NB4 (cell line): ENCODE results near the gene WDR31.

Source experiments
- POLR2A ChIP-seq: IDR thresholded peaks from 2 replicates; pipeline ENCODE4 v1.6.1; 2011; ENCODE audit warnings: mild to moderate bottlenecking; ENCODE audit not compliant: insufficient read length; ENCODE audit errors: extremely low read depth
- TF ChIP-seq, protein P1 (sequence below): IDR thresholded peaks from one replicate; pipeline ENCODE4 v1.5.1; 2012; ENCODE audit warnings: low read depth, low read length
- TF ChIP-seq, protein P2 (sequence below): IDR thresholded peaks from 2 replicates; pipeline ENCODE4 v1.6.1; 2011; ENCODE audit warnings: low read depth, low read length

DNA sequence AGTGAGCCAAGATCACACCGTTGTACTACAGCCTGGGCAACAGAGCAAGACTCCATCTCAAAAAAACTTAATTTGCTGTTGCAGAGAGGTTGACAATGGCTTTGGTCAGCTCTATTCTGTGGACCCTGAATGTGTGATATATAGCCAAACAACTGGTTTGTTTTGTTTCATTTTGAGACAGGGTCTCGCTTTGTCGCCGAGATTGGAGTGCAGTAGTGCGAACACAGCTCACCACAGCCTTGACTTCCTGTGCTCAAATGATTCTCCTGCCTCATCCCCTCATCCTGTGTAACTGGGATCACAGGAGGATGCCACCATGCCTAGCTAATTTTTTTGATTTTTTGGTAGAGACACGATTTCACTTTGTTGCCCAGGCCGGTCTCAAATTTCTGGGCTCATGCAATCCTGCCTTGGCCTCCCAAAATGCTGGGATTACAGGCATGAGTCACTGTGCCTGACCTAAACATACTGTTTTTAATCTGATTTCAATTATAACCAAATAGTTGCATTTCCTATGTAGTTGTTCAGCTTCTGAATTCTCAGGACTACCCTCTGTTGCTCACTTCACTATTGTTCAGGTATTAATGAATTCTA is 46.7 kb downstream of the WDR31 start:
- no peak for TF ChIP-seq POLR2A
- TF ChIP-seq, protein P1, sequence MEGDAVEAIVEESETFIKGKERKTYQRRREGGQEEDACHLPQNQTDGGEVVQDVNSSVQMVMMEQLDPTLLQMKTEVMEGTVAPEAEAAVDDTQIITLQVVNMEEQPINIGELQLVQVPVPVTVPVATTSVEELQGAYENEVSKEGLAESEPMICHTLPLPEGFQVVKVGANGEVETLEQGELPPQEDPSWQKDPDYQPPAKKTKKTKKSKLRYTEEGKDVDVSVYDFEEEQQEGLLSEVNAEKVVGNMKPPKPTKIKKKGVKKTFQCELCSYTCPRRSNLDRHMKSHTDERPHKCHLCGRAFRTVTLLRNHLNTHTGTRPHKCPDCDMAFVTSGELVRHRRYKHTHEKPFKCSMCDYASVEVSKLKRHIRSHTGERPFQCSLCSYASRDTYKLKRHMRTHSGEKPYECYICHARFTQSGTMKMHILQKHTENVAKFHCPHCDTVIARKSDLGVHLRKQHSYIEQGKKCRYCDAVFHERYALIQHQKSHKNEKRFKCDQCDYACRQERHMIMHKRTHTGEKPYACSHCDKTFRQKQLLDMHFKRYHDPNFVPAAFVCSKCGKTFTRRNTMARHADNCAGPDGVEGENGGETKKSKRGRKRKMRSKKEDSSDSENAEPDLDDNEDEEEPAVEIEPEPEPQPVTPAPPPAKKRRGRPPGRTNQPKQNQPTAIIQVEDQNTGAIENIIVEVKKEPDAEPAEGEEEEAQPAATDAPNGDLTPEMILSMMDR: no peak
- TF ChIP-seq, protein P2, sequence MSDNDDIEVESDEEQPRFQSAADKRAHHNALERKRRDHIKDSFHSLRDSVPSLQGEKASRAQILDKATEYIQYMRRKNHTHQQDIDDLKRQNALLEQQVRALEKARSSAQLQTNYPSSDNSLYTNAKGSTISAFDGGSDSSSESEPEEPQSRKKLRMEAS: no peak
